ENCODE data around the gene GLIPR1L1. TPM values are rescaled to one million over a fixed set of nuclear protein-coding genes. Genes with fewer than 3 reads are reported as not detected.

GLIPR1L1 gene
- total RNA-seq, 1 experiment from 2014 or later: not detected

GRCh38 chr12:75419841-75420240 is 85.4 kb downstream of the GLIPR1L1 start:
- intact Hi-C loops (cut with micrococcal nuclease): no loop called here
- POLR2A ChIA-PET: no interaction called here
- TF ChIP-seq SRF (IDR thresholded peaks at IDR 0.05; ENCODE audit: low read depth): no peak
- no peak for TF ChIP-seq EZH2 (IDR thresholded peaks at IDR 0.05)
- no peak for TF ChIP-seq JUND (IDR thresholded peaks at IDR 0.05)
- no peak for TF ChIP-seq YY1 (IDR thresholded peaks at IDR 0.05; ENCODE audit: extremely low read depth, insufficient replicate concordance, low read depth, low read length)
- TF ChIP-seq ZFX (IDR thresholded peaks at IDR 0.05): no peak
- no peak overlapping the region for H3K9ac ChIP-seq (ENCODE audit: low read length)
- H3K27me3 ChIP-seq (ENCODE audit: insufficient read depth, low read length): no peaks in the 10 kb centered on the region
- no peaks in the 10 kb centered on the region for H3K36me3 ChIP-seq (ENCODE audit: control insufficient read depth in 1 of 2, insufficient read depth in 2 of 2, low read length in 2 of 2)
- H3K4me3 ChIP-seq (replicated peaks in 1 of 2; ENCODE audit: low read depth in 1 of 2, low read length in 2 of 2): no peak overlapping the region
- no peak overlapping the region for H3K4me2 ChIP-seq (ENCODE audit: low read length)
- ATAC-seq (no peak), DNase-seq (ENCODE audit: low read depth, low spot score) (no peak)
- no peak overlapping the region for H3K27ac ChIP-seq (ENCODE audit: low read depth, low read length)
- no peaks in the 10 kb centered on the region for H4K20me1 ChIP-seq (ENCODE audit: insufficient read depth)
- H3K4me1 ChIP-seq (ENCODE audit: control insufficient read depth in 1 of 2, insufficient read depth in 2 of 2, low read length in 2 of 2): no peaks in the 10 kb centered on the region
- H3K79me2 ChIP-seq (ENCODE audit: insufficient read depth, low read length): no peaks in the 10 kb centered on the region
- RAD21 ChIA-PET (ENCODE audit: low non-redundant PET in 1 of 2, low total read pairs in 2 of 2, uncharacterized antibody in 2 of 2, unreplicated experiment in 2 of 2): no interaction called here
- H2AFZ ChIP-seq (ENCODE audit: low read depth, low read length, poor library complexity, severe bottlenecking): no peak overlapping the region
- no peaks in the 10 kb centered on the region for H3K9me2 ChIP-seq (ENCODE audit: insufficient read depth)
- BruUV-seq (replicated peaks): no TSS peak
- no peaks in the 10 kb centered on the region for H3K9me3 ChIP-seq (ENCODE audit: control insufficient read depth in 1 of 2, insufficient read depth in 1 of 2, low read depth in 1 of 2, low read length in 2 of 2)
- CTCF ChIA-PET: no interaction called here

Other genes starting within 250 kb of the GLIPR1L1 start
- gene KCNC2, start 124.8 kb upstream of the GLIPR1L1 start, total RNA-seq (2021; ENCODE audit: unreplicated experiment): not detected
- 18.3 TPM for gene CAPS2, start 4.3 kb upstream of the GLIPR1L1 start, total RNA-seq (2021; ENCODE audit: unreplicated experiment)
- gene GLIPR1L2, start 56.4 kb downstream of the GLIPR1L1 start, total RNA-seq (2021; ENCODE audit: unreplicated experiment): 0.44 TPM
- 0.39 TPM for gene GLIPR1, start 146.1 kb downstream of the GLIPR1L1 start, total RNA-seq (2021; ENCODE audit: unreplicated experiment)
- gene KRR1, start 176.9 kb downstream of the GLIPR1L1 start, total RNA-seq (2021; ENCODE audit: unreplicated experiment): 192 TPM

All from HCT116 (cell line).